Measurements from ENCODE around the gene NRP1. TPM values are rescaled to one million over a fixed set of nuclear protein-coding genes. Genes with fewer than 3 reads are reported as not detected.

The NRP1 gene
- polyA plus RNA-seq, 6 donors from 2014 or later: not detected

GRCh38 chr10:33341637-33342036 lies 7.2 kb upstream of the NRP1 start:
- H3K9me3 Mint-ChIP-seq: peaks cover 2 to 13% (median 7%) of the 10 kb centered on the region in 7 donors
- H3K36me3 Mint-ChIP-seq: peaks cover 0 to 8% of the 10 kb centered on the region in 2 donors
- DNase-seq (no peak), ATAC-seq (ENCODE audit: low read depth in 2 of 2) (no peak)
- H3K4me1 Mint-ChIP-seq: peaks cover 0 to 6% (median 0%) of the 10 kb centered on the region in 3 donors
- H3K4me3 Mint-ChIP-seq: no peak overlapping the region
- peaks cover 24 to 41% (median 37%) of the 10 kb centered on the region in 3 donors for H3K27me3 Mint-ChIP-seq
- no peak overlapping the region for H3K27ac Mint-ChIP-seq

GRCh38 chr10:33337326-33337957 lies 3.0 kb upstream of the NRP1 start:
- Mint-ChIP-seq H3K36me3 (no peaks in the 10 kb centered on the region), H3K27me3 (peaks cover 29 to 54% (median 44%) of the 10 kb centered on the region in 3 donors), H3K9me3 (peaks cover 0 to 3% (median 0%) of the 10 kb centered on the region in 7 donors), H3K27ac (no peak overlapping the region), H3K4me3 (peak overlapping the region in 4 of 8 donors; percentile 27 to 63 (median 46)), H3K4me1 (peaks cover 5 to 13% (median 9%) of the 10 kb centered on the region in 3 donors)
- DNase-seq: no peak
- ATAC-seq (ENCODE audit: low read depth in 2 of 2): no peak

GRCh38 chr10:33336582-33337325 lies 2.3 kb upstream of the NRP1 start:
- H3K9me3 Mint-ChIP-seq: peaks cover 0 to 3% (median 0%) of the 10 kb centered on the region in 7 donors
- peaks cover 32 to 61% (median 50%) of the 10 kb centered on the region in 3 donors for H3K27me3 Mint-ChIP-seq
- no peaks in the 10 kb centered on the region for H3K36me3 Mint-ChIP-seq
- H3K4me1 Mint-ChIP-seq: peaks cover 5 to 13% (median 9%) of the 10 kb centered on the region in 3 donors
- no peak overlapping the region for H3K27ac Mint-ChIP-seq
- DNase-seq (no peak), ATAC-seq (ENCODE audit: low read depth in 2 of 2) (no peak)
- H3K4me3 Mint-ChIP-seq: peak overlapping the region in 4 of 8 donors; percentile 27 to 63 (median 46)

GRCh38 chr10:33335801-33336581 lies 1.5 kb upstream of the NRP1 start:
- Mint-ChIP-seq H3K9me3 (peaks cover 0 to 3% (median 0%) of the 10 kb centered on the region in 7 donors), H3K4me1 (peaks cover 5 to 11% (median 9%) of the 10 kb centered on the region in 3 donors), H3K36me3 (no peaks in the 10 kb centered on the region), H3K27me3 (peaks cover 38 to 65% (median 57%) of the 10 kb centered on the region in 3 donors), H3K27ac (no peak overlapping the region), H3K4me3 (peak overlapping the region in 2 of 8 donors; percentile 50 to 53)
- no peak for ATAC-seq (ENCODE audit: low read depth in 2 of 2)
- DNase-seq: no peak

- peaks cover 40 to 71% (median 63%) of the 10 kb centered on the region in 3 donors for H3K27me3 Mint-ChIP-seq
- no peak for DNase-seq
- no peaks in the 10 kb centered on the region for H3K36me3 Mint-ChIP-seq
Observed at GRCh38 chr10:33335551-33335800, 1.0 kb upstream of the NRP1 start.

GRCh38 chr10:33334805-33335550 lies 511 bp upstream of the NRP1 start:
- peaks cover 42 to 76% (median 67%) of the 10 kb centered on the region in 3 donors for H3K27me3 Mint-ChIP-seq
- ATAC-seq (ENCODE audit: low read depth in 2 of 2): no peak

More at GRCh38 chr10:33335551-33335800, 1.0 kb upstream of the NRP1 start:
- H3K9me3 Mint-ChIP-seq: peaks cover 0 to 3% (median 0%) of the 10 kb centered on the region in 7 donors
- ATAC-seq (ENCODE audit: low read depth in 2 of 2): no peak
- H3K4me3 Mint-ChIP-seq: no peak overlapping the region
- no peak overlapping the region for H3K27ac Mint-ChIP-seq
- peaks cover 5 to 13% (median 9%) of the 10 kb centered on the region in 3 donors for H3K4me1 Mint-ChIP-seq

GRCh38 chr10:33333260-33334101 lies 986 bp downstream of the NRP1 start:
- Mint-ChIP-seq H3K27ac (peak overlapping the region in 2 of 6 donors; percentile 21 to 64), H3K27me3 (peaks cover 43 to 67% (median 52%) of the 10 kb centered on the region in 3 donors), H3K4me3 (peak overlapping the region; percentile 48 to 80 (median 68)), H3K9me3 (no peaks in the 10 kb centered on the region), H3K36me3 (no peaks in the 10 kb centered on the region), H3K4me1 (peaks cover 5 to 14% (median 9%) of the 10 kb centered on the region in 3 donors)
- DNase-seq (no peak), ATAC-seq (ENCODE audit: low read depth in 2 of 2) (peak in 1 of 2 donors; percentile 27)

More at GRCh38 chr10:33334805-33335550, 511 bp upstream of the NRP1 start:
- no peak overlapping the region for H3K27ac Mint-ChIP-seq
- peaks cover 0 to 3% (median 0%) of the 10 kb centered on the region in 7 donors for H3K9me3 Mint-ChIP-seq
- no peak for DNase-seq
- peaks cover 5 to 14% (median 9%) of the 10 kb centered on the region in 3 donors for H3K4me1 Mint-ChIP-seq
- H3K4me3 Mint-ChIP-seq: peak overlapping the region in 4 of 8 donors; percentile 21 to 65 (median 56)
- no peaks in the 10 kb centered on the region for H3K36me3 Mint-ChIP-seq

GRCh38 chr10:33332183-33333065 lies 2.0 kb downstream of the NRP1 start:
- H3K27ac Mint-ChIP-seq: no peak overlapping the region
- no peaks in the 10 kb centered on the region for H3K36me3 Mint-ChIP-seq
- no peak overlapping the region for H3K4me3 Mint-ChIP-seq
- peaks cover 5 to 14% (median 9%) of the 10 kb centered on the region in 3 donors for H3K4me1 Mint-ChIP-seq
- H3K27me3 Mint-ChIP-seq: peaks cover 47 to 69% (median 50%) of the 10 kb centered on the region in 3 donors
- DNase-seq (no peak), ATAC-seq (ENCODE audit: low read depth in 2 of 2) (no peak)
- no peaks in the 10 kb centered on the region for H3K9me3 Mint-ChIP-seq

- H3K4me3 Mint-ChIP-seq: no peak overlapping the region
- no peaks in the 10 kb centered on the region for H3K9me3 Mint-ChIP-seq
- DNase-seq (no peak), ATAC-seq (ENCODE audit: low read depth in 2 of 2) (no peak)
- H3K27me3 Mint-ChIP-seq: peaks cover 42 to 62% (median 43%) of the 10 kb centered on the region in 3 donors
- H3K36me3 Mint-ChIP-seq: no peaks in the 10 kb centered on the region
- no peak overlapping the region for H3K27ac Mint-ChIP-seq
- peaks cover 5 to 10% (median 9%) of the 10 kb centered on the region in 3 donors for H3K4me1 Mint-ChIP-seq
Observed at GRCh38 chr10:33331379-33331694, 3.1 kb downstream of the NRP1 start.

- DNase-seq (peak; percentile 31), ATAC-seq (ENCODE audit: low read depth in 2 of 2) (peak in 1 of 2 donors; percentile 56)
- Mint-ChIP-seq H3K36me3 (no peaks in the 10 kb centered on the region), H3K4me1 (peaks cover 5 to 10% (median 9%) of the 10 kb centered on the region in 3 donors), H3K27ac (no peak overlapping the region), H3K27me3 (peaks cover 42 to 56% (median 43%) of the 10 kb centered on the region in 3 donors), H3K4me3 (no peak overlapping the region), H3K9me3 (no peaks in the 10 kb centered on the region)
Observed at GRCh38 chr10:33330543-33331378, 3.7 kb downstream of the NRP1 start.

- Mint-ChIP-seq H3K36me3 (no peaks in the 10 kb centered on the region), H3K4me3 (no peak overlapping the region), H3K4me1 (peaks cover 5 to 10% (median 9%) of the 10 kb centered on the region in 3 donors), H3K9me3 (no peaks in the 10 kb centered on the region), H3K27me3 (peaks cover 41 to 48% (median 42%) of the 10 kb centered on the region in 3 donors), H3K27ac (no peak overlapping the region)
- DNase-seq: no peak
- ATAC-seq (ENCODE audit: low read depth in 2 of 2): no peak
Observed at GRCh38 chr10:33329178-33329577, 5.3 kb downstream of the NRP1 start.
